Muscle layer of duodenum (tissue), 2 donors: Measurements from ENCODE around the gene PSMB8.
"Not testable (repeated sequence)": the region's sequence is repeated elsewhere in the genome, so short reads cannot be mapped to it uniquely, and the experiment has no call there.

Source experiments
- H3K27ac ChIP-seq: one replicate; pipeline ENCODE4 v1.7.0; 2013; ENCODE audit warnings: mild to moderate bottlenecking, low read length
- H3K27me3 ChIP-seq: one replicate; pipeline ENCODE4 v1.7.0; 2013; ENCODE audit warnings: low read depth, mild to moderate bottlenecking, control low read depth, low read length
- H3K36me3 ChIP-seq, 2 donors: one replicate each; pipeline ENCODE4 v1.7.0; 2013; ENCODE audit warnings: low read length in 2 of 2, control low read depth in 1 of 2, mild to moderate bottlenecking in 1 of 2; ENCODE audit not compliant: insufficient read depth in 2 of 2, control insufficient read depth in 1 of 2
- H3K4me1 ChIP-seq, 2 donors: one replicate each; pipeline ENCODE4 v1.7.0; 2013; ENCODE audit warnings: low read length in 2 of 2, mild to moderate bottlenecking in 2 of 2, control low read depth in 1 of 2, moderate library complexity in 1 of 2; ENCODE audit not compliant: insufficient read depth in 2 of 2, control insufficient read depth in 1 of 2
- H3K4me3 ChIP-seq, 2 donors: one replicate each; pipeline ENCODE4 v1.7.0; 2013; ENCODE audit warnings: low read length in 2 of 2, low read depth in 1 of 2, mild to moderate bottlenecking in 1 of 2
- H3K9me3 ChIP-seq, 2 donors: one replicate each; pipeline ENCODE4 v1.7.0; 2013; ENCODE audit warnings: low read length in 2 of 2, control low read depth in 1 of 2, mild to moderate bottlenecking in 1 of 2; ENCODE audit not compliant: control insufficient read depth in 1 of 2
- donor health status: healthy.

The PSMB8 gene

DNA sequence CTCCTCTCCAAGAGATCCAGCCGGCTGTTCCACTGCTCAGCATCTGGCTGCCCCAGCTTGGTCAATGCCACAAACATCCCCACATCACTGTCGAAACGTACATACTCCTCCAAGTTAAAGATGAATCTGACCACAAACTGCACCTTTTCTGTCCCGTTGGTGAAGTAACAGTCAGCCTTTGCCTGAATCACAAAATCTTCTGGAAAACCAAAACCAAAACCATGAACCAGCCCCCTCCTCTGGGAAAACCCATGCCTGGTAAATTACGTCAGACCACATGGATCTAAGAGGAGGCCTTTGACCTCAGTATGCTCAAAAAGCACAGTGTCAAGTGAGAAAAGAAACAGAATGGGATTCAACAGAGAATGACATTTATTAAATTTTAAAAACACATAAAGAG, 28.7 kb downstream of the PSMB8 start:
- Histone ChIP-seq H3K9me3 (no peaks in the 10 kb centered on the region), H3K4me1 (no peaks in the 10 kb centered on the region), H3K4me3 (no peak overlapping the region), H3K27ac (no peak overlapping the region), H3K36me3 (no peaks in the 10 kb centered on the region), H3K27me3 (no peaks in the 10 kb centered on the region)

DNA sequence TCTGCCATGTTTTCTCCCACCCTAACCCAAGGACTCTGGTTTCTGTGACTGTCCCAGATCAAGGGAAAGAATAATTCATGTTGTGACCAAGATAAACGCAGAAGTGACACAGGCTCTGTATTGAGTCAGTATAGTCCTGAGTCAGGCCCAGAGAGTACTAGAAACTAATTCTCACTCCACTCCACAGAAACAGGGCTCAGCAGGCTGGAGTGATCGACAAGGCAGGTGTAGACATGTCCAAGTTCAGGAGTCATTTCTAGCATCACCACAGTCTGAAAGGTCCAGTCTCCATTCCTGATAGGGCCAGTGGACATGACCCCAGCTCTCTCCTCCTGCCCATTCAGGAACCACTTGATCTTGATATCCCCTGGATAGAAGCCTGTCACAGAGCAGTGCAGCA, 29.7 kb downstream of the PSMB8 start:
- Histone ChIP-seq H3K4me1 (no peaks in the 10 kb centered on the region), H3K27ac (no peak overlapping the region), H3K4me3 (no peak overlapping the region), H3K36me3 (no peaks in the 10 kb centered on the region), H3K27me3 (no peaks in the 10 kb centered on the region), H3K9me3 (no peaks in the 10 kb centered on the region)

DNA sequence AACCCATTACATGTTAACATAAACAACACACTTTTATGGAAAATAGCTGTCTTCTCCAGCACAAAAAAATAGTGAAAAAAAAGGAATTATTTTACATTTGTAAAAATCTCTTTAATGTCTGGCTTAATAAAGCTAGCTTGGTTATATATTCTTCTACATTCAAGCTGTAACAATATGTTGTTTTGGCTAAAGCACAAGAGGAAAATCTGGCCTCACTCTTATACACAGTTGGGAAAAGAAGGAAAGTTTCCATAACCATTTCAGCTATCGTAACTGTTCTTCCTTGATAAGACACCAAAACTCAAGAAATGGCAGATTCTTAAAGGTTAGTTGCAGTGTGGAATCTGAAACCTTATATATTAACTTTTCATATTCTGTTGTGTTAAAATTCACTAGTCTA, 34.7 kb downstream of the PSMB8 start:
- H3K4me1 ChIP-seq = no peaks in the 10 kb centered on the region
- H3K36me3 ChIP-seq = no peaks in the 10 kb centered on the region
- H3K4me3 ChIP-seq = no peak overlapping the region
- H3K9me3 ChIP-seq = no peaks in the 10 kb centered on the region
- no peak overlapping the region for H3K27ac ChIP-seq
- H3K27me3 ChIP-seq = no peaks in the 10 kb centered on the region

DNA sequence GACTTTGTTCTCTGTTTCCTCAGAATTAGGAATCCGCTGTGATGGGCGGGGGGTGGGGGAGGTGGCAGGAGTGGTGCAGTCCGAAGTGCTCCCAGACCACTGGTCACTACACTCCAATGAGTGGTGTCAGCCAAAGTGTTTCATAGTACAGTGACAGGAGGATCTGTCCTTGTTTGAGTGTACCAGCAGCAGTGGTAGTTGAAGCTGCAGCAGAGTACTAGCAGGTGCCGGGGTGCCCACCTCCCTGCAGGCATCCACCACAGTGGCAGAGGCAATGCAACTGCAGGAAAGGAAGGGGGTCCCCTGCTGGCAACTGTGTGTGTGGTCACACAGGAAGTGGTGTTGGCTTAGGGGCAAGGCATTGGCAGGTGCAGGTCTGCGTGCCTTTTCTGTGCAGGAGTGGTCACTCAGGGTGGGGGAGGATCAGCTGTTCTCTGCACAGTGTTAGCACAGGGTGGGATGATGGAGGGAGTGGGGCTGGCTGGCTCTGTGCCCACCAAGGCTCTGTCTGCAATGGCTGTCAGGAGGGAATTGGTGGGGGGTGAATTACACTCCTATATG, 36.7 kb downstream of the PSMB8 start:
- H3K9me3 ChIP-seq = no peaks in the 10 kb centered on the region
- H3K4me3 ChIP-seq = no peak overlapping the region
- no peaks in the 10 kb centered on the region for H3K27me3 ChIP-seq
- no peaks in the 10 kb centered on the region for H3K36me3 ChIP-seq
- no peak overlapping the region for H3K27ac ChIP-seq
- no peaks in the 10 kb centered on the region for H3K4me1 ChIP-seq

DNA sequence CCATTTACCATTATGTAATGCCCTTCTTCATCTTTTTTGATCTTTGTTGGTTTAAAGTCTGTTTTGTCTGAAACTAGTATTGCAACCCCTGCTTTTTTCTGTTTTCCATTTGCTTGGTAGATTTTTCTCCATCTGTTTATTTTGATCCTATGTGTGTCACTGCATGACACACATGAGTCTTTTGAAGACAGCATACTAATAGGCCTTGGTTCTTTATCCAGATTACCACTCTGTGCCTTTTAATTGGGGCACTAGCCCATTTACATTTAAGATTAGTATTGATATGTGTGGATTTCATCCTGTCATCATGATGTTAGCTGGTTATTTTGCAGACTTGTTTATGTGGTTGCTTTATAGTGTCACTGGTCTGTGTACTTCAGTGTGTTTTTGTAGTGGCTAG, 38.4 kb downstream of the PSMB8 start:
- not testable (repeated sequence) for H3K27ac ChIP-seq, H3K36me3 ChIP-seq, H3K27me3 ChIP-seq, H3K4me3 ChIP-seq, H3K4me1 ChIP-seq, H3K9me3 ChIP-seq

DNA sequence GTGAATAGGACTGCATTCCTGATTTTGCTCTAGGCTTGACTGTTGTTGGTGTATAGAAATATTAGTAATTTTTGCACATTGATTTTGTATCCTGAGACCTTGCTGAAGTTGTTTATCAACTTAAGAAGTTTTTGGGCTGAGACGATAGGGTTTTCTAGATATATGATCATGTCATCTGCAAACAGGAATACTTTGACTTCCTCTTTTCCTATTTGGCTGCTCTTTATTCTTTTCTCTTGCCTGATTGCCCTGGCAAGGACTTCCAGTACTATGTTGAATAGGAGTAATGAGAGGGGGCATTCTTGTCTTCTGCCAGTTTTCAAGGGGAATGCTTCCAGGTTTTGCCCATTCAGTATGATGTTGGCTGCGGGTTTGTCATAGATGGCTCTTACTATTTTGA, 40.4 kb downstream of the PSMB8 start:
- Histone ChIP-seq H3K4me1 (no peaks in the 10 kb centered on the region), H3K9me3 (no peaks in the 10 kb centered on the region), H3K27me3 (no peaks in the 10 kb centered on the region), H3K4me3 (no peak overlapping the region), H3K27ac (no peak overlapping the region), H3K36me3 (no peaks in the 10 kb centered on the region)

DNA sequence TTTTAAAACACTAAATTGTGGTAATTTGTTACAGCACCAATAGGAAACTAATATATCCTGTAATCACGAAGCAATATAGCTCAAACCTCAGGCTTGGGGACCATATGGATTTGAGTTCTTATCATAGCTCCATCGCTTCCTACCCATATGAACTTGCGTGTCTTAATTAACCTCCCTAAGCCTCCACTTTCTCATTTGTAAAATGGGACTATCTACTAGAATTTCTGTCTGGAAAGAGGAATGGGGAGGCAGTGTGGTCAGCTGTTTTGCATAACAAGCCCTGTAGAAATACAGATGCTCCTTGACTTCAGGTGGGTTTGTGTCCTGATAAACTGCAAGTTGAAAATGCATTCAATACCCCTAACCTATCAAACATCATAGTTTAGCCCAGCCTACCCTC, 44.1 kb downstream of the PSMB8 start:
- Histone ChIP-seq H3K27me3 (no peaks in the 10 kb centered on the region), H3K4me1 (no peaks in the 10 kb centered on the region), H3K9me3 (no peaks in the 10 kb centered on the region), H3K27ac (no peak overlapping the region), H3K4me3 (no peak overlapping the region), H3K36me3 (no peaks in the 10 kb centered on the region)

DNA sequence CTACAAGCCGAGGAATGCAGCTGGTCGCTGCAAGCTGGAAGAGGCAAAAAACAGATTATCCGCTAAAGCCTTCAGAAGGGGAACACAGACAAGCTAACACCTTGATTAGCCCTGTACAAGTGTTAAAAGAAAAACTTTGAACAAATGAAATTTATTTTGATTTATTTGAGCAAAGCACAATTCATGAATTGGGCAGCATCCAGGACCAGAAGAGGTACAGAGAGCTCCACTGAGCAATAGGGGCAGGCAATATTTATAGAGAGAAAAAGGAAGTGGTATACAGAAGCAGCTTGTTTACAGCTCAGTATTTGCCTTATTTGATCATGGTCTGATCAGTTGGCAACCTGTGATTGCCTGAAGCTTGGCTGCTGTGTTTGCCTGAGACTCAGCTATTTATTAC, 44.7 kb downstream of the PSMB8 start:
- Histone ChIP-seq H3K36me3 (no peaks in the 10 kb centered on the region), H3K27me3 (no peaks in the 10 kb centered on the region), H3K9me3 (no peaks in the 10 kb centered on the region), H3K4me3 (no peak overlapping the region), H3K4me1 (no peaks in the 10 kb centered on the region), H3K27ac (no peak overlapping the region)

DNA sequence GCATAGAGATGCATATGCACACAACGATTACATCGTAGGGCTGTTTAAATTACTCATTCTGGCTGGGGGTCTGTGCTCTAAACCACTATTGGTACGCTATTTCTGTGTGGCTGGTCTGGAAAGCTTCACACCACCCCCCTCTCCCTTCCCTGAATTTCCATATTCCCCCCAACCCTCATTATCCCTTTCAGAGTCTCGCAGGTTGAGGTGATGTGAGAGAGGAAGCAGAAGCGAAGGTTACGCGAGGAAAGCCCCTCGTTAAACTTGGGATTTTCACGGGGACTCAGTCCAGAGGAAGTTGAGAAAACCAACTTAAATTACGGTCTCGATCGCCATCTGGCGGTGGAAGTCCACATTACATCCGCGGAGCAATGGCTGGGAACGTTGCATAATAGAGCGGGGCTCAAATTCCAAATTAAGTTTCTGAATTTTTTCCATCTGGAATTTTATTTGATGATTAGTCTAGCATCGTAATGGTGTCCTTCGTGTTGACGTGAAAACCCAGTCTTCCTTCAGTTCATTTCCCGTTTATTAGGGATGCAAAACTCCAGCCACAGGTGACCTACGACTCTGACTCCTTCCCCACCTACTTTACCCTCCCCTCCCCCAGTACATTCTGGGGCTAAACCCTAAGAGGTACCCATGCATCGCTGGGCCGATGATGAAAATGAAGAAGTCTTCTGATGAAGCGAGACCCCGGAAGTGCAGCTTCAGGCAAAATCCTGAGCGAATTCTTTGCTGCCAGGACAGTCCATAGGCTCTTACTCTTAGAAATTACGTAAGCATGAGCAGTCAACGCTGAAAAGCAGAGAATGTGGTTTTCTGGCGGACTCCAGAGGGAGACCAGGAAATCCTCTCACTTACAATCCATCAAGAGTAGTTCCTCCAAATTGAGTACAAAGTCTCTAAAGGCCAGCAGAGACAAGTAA, 46.7 kb downstream of the PSMB8 start:
- Histone ChIP-seq H3K27ac (peak overlapping the region; percentile 1), H3K9me3 (no peaks in the 10 kb centered on the region), H3K36me3 (no peaks in the 10 kb centered on the region), H3K27me3 (no peaks in the 10 kb centered on the region), H3K4me1 (no peaks in the 10 kb centered on the region), H3K4me3 (peak overlapping the region; percentile 6 to 43)

DNA sequence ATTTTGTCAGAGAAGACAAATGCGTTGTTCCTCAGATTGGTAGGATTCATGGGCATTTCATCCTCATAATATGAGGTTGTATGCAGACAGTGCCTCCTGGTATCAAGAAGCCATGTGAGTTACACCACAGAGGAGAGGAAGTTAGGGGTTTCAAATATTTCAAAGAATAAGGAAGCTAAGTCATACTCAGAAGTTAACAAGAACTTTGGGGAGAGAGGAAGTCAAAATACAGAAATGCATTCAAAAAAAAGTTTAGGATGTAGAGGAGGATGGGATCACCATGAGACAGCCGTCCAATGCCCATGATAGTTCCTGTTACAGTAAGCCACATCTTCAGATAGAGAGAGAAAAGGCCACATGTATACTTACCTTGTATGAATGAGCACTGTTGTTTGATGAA, 49.3 kb downstream of the PSMB8 start:
- Histone ChIP-seq H3K36me3 (no peaks in the 10 kb centered on the region), H3K4me3 (no peak overlapping the region), H3K27me3 (no peaks in the 10 kb centered on the region), H3K27ac (no peak overlapping the region), H3K4me1 (no peaks in the 10 kb centered on the region), H3K9me3 (no peaks in the 10 kb centered on the region)

DNA sequence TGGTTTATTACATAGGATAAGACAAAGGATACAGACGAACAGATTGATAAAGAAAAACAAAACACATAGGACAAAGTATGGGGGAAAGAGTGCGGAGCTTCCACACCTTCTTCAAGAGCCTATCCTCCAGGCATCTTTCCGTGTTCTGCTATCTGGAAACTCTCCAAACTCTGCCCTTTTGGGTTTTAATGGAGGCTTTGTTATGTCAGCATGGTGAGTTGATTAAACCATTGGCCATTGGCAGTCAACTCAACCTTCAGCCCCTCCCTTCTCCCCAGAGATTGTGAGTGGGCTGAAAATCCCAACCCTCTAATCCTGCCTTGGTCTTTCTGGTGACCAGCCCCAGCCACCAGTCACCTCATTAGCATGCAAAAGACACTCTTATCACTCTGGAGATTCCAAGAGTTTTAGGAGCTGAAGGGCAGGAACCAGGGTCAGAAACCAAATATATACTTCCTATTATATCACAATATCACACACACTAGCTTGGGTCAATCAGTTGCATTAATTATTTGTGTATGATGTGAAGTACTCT, 50.9 kb downstream of the PSMB8 start:
- Histone ChIP-seq H3K9me3 (no peaks in the 10 kb centered on the region), H3K36me3 (no peaks in the 10 kb centered on the region), H3K27ac (no peak overlapping the region), H3K4me3 (no peak overlapping the region), H3K4me1 (no peaks in the 10 kb centered on the region), H3K27me3 (no peaks in the 10 kb centered on the region)
